OCI-LY1 (cell line): ENCODE measurements around the gene KIAA0040.
A peak's percentile ranks its signal among the peaks of the same experiment; 100 is the strongest.

ENCODE experiments used
- H2AFZ ChIP-seq: fragments of 200-600 bp; sonication (generic), shearing (Covaris generic); 2 replicates; pipeline ENCODE4 v1.6.0; 2014; ENCODE audit warnings: antibody characterized with exemption, mild to moderate bottlenecking, low read length
- H3F3A ChIP-seq: fragments of 200-600 bp; sonication (generic), shearing (Covaris generic); 2 replicates; pipeline ENCODE4 v1.6.0; 2014; ENCODE audit warnings: mild to moderate bottlenecking, antibody characterized with exemption, low read length, moderate library complexity; ENCODE audit not compliant: insufficient read depth
- H3K27ac ChIP-seq: fragments of 200-600 bp; sonication (generic); 2 replicates; pipeline ENCODE4 v1.5.1; 2014; ENCODE audit warnings: low read length, mixed run types, mild to moderate bottlenecking, low read depth; ENCODE audit not compliant: poor library complexity, severe bottlenecking
- H3K27me3 ChIP-seq: fragments of 200-600 bp; sonication (generic); 2 replicates; pipeline ENCODE4 v1.6.0; 2014; ENCODE audit warnings: antibody characterized with exemption, mild to moderate bottlenecking, low read length, moderate library complexity; ENCODE audit not compliant: insufficient read depth
- H3K36me3 ChIP-seq: fragments of 200-600 bp; sonication (generic); 2 replicates; pipeline ENCODE4 v1.6.1; 2014; ENCODE audit warnings: mild to moderate bottlenecking, antibody characterized with exemption, low read length, moderate library complexity, mixed read lengths; ENCODE audit not compliant: insufficient read depth
- H3K4me1 ChIP-seq: fragments of 200-600 bp; sonication (generic); 2 replicates; pipeline ENCODE4 v1.5.1; 2014; ENCODE audit warnings: mild to moderate bottlenecking, low read length, moderate library complexity; ENCODE audit not compliant: insufficient read depth, severe bottlenecking
- H3K4me2 ChIP-seq: fragments of 200-600 bp; sonication (generic), shearing (Covaris generic); 2 replicates; pipeline ENCODE4 v1.6.1; 2014; ENCODE audit warnings: low read length
- H3K4me3 ChIP-seq: fragments of 200-600 bp; sonication (generic); 2 replicates; pipeline ENCODE4 v1.5.1; 2014; ENCODE audit warnings: low read length, low read depth, mild to moderate bottlenecking, mixed read lengths; ENCODE audit not compliant: poor library complexity, severe bottlenecking
- H3K79me2 ChIP-seq: fragments of 200-600 bp; shearing (Covaris generic); 2 replicates; pipeline ENCODE4 v1.6.1; 2016; ENCODE audit warnings: mixed run types, low read length, mixed read lengths; ENCODE audit not compliant: insufficient read depth
- H3K9ac ChIP-seq: fragments of 200-600 bp; sonication (generic), shearing (Covaris generic); 2 replicates; pipeline ENCODE4 v1.6.1; 2014; ENCODE audit warnings: mild to moderate bottlenecking, low read length, mixed read lengths
- H3K9me2 ChIP-seq: fragments of 200-600 bp; sonication (generic), shearing (Covaris generic); 2 replicates; pipeline ENCODE4 v1.6.1; 2014; ENCODE audit warnings: low read depth, mild to moderate bottlenecking, low read length, mixed read lengths
- H3K9me3 ChIP-seq: fragments of 200-600 bp; shearing (Covaris generic); 2 replicates; pipeline ENCODE4 v1.6.1; 2014; ENCODE audit warnings: low read length, mixed read lengths
- H4K20me1 ChIP-seq: fragments of 200-600 bp; sonication (generic), shearing (Covaris generic); 2 replicates; pipeline ENCODE4 v1.6.0; 2016; ENCODE audit warnings: mild to moderate bottlenecking, low read length; ENCODE audit not compliant: insufficient read depth
- CTCF ChIP-seq: fragments of 200-600 bp; sonication (generic), shearing (Covaris generic); IDR thresholded peaks from 2 replicates; pipeline ENCODE4 v1.5.1; 2017; ENCODE audit warnings: mild to moderate bottlenecking, antibody characterized with exemption, low read length, moderate library complexity, mixed read lengths
- EZH2 ChIP-seq: fragments of 200-600 bp; sonication (generic), shearing (Covaris generic); IDR thresholded peaks from 2 replicates; pipeline ENCODE4 v1.8.0; 2017; ENCODE audit warnings: borderline replicate concordance, mixed run types, mild to moderate bottlenecking, antibody characterized with exemption, low read length, moderate library complexity, mixed read lengths

The KIAA0040 gene

GRCh38 chr1:175195281-175195680 is 2.7 kb upstream of the KIAA0040 start:
- Histone ChIP-seq H3K36me3 (no peaks in the 10 kb centered on the region), H3K4me1 (peaks cover 30% of the 10 kb centered on the region), H3K79me2 (no peaks in the 10 kb centered on the region), H3K4me3 (no peak overlapping the region), H3K27me3 (no peaks in the 10 kb centered on the region), H3K9me3 (no peaks in the 10 kb centered on the region), H4K20me1 (no peaks in the 10 kb centered on the region), H3K9me2 (no peaks in the 10 kb centered on the region), H3K4me2 (no peak overlapping the region), H3K27ac (no peak overlapping the region), H3F3A (no peaks in the 10 kb centered on the region), H2AFZ (no peak overlapping the region), H3K9ac (no peak overlapping the region)
- TF ChIP-seq CTCF, result no peak

- Histone ChIP-seq H3F3A (no peaks in the 10 kb centered on the region), H3K27ac (no peak overlapping the region), H3K36me3 (no peaks in the 10 kb centered on the region), H3K79me2 (no peaks in the 10 kb centered on the region), H3K4me3 (peak overlapping the region; percentile 94), H3K9ac (no peak overlapping the region), H3K4me2 (peak overlapping the region; percentile 94), H3K27me3 (no peaks in the 10 kb centered on the region), H3K4me1 (peaks cover 48% of the 10 kb centered on the region), H3K9me2 (no peaks in the 10 kb centered on the region), H2AFZ (no peak overlapping the region), H3K9me3 (no peaks in the 10 kb centered on the region), H4K20me1 (no peaks in the 10 kb centered on the region)
- no peak for TF ChIP-seq CTCF
- no peak for TF ChIP-seq EZH2
These were observed 943 bp upstream of the KIAA0040 start for GRCh38 chr1:175193527-175193910.

- Histone ChIP-seq H3K27ac (peak overlapping the region; percentile 11), H3K9me2 (no peaks in the 10 kb centered on the region), H4K20me1 (no peaks in the 10 kb centered on the region), H3F3A (no peaks in the 10 kb centered on the region), H3K9ac (peak overlapping the region; percentile 83), H3K4me3 (peak overlapping the region; percentile 94), H3K36me3 (0 out of 2 replicates have a peak, but pooled peaks cover 5% of the 10 kb centered on the region), H3K79me2 (no peaks in the 10 kb centered on the region), H3K4me2 (peak overlapping the region; percentile 94), H2AFZ (0 out of 2 replicates have a peak overlapping the region, but pooled peaks have one; percentile 15), H3K27me3 (no peaks in the 10 kb centered on the region), H3K4me1 (peaks cover 50% of the 10 kb centered on the region), H3K9me3 (no peaks in the 10 kb centered on the region)
- no peak for TF ChIP-seq EZH2
- no peak for TF ChIP-seq CTCF
These were observed 406 bp downstream of the KIAA0040 start for GRCh38 chr1:175192111-175192629.
